COLO668 (cell line): ENCODE results near the gene WDR91.
"Not testable (repeated sequence)": the region's sequence is repeated elsewhere in the genome, so short reads cannot be mapped to it uniquely, and the experiment has no call there.

Experiments used
- DNase-seq: peaks from one replicate; lab custom pipeline; 2025; ENCODE audit not compliant: unreplicated experiment; lab: John Stamatoyannopoulos, UW

Gene WDR91

GRCh38 chr7:135180122-135180521, 31.2 kb downstream of the WDR91 start:
- DNase-seq, result no peak

- no peak for DNase-seq
Observed at GRCh38 chr7:135179321-135179925, 31.9 kb downstream of the WDR91 start.

GRCh38 chr7:135178364-135178763, 33.0 kb downstream of the WDR91 start:
- no peak for DNase-seq

GRCh38 chr7:135177028-135177696, 34.2 kb downstream of the WDR91 start:
- DNase-seq, result no peak

GRCh38 chr7:135175931-135176330, 35.4 kb downstream of the WDR91 start:
- DNase-seq, result no peak

GRCh38 chr7:135174941-135175340, 36.4 kb downstream of the WDR91 start:
- no peak for DNase-seq

DNA sequence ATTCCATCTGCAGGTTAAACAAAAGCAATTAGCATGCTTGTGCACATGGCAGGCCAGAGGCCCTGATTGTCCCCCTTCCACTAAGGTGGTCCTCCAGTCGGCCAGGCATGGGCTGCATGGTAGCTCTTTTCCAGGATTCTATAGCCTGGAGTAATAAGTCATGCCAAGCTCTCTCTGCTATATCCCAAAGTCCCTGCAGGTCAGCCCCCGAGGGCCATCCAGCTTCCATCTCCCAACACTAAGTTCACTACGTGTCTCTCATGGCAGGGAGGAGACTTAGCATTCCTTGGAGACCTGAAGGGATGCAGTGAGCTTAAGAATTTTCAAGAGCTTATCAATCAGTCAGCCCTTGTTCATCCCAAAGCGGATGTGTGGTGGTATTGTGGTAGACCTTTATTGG, 37.4 kb downstream of the WDR91 start:
- not testable (repeated sequence) for DNase-seq

- not testable (repeated sequence) for DNase-seq
Observed at GRCh38 chr7:135171581-135172291, 39.6 kb downstream of the WDR91 start.

DNA sequence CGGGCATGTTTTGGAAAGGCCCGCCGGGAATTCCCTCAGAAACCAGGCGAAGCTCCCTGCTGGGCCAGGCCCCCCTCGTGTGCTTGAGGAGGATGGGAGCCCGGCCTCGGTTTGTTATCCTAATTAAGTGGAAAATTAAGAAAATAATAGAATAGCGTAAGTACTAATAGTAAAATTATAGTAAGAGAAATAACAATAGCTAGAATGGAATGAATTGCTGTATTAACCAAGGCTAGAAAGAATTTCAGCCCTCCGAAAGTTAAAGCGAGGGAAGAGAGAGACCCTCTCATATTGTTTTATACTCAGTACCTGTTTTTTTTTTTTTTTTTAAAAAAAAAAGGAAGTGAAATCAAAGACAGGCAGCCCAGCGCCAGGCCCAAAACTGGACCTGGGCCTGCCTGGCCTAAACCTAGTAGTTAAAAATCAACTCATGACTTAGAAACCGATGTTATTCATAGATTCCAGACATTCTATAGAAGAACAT, 40.3 kb downstream of the WDR91 start:
- DNase-seq, result not testable (repeated sequence)

DNA sequence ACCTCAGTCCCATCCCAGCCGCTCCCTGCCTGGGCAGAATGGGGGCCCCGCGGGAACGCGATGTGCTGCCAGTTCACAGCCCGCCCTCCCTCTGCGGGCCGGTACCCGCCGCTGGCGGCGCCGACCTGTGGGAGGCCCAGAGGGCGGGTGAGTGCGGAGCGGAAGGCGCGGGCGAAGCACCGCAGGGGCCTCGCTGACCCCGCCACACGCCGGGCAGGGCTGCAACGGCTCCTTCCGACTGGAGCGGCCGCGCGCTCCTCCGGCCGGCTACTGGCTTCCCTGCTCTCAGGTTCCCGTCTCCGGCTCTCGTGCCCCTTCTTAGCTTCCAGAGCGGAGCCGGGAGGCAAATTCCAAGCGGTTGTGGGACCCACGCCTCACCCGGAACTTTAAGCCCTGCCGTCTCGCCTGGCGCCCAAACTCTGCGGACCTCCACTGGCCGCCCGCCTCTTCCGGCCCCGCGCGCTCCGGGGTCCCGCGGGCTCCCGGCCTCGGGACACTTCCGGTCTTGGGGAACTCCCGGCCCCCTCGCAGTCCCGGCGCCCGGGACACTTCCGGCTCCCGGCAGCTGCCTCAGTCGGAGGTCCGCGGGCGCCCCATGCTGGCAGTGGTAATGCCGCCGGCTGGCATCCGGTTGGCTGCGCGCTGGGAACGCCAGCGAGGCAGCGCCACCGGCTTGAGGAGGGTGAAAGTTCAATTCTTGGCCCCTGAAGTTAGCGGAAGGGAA, 40.9 kb downstream of the WDR91 start, which contains the start of gene CYREN:
Gene CYREN, minus strand, starts transcription at position 434 of the 724 bp plus-strand sequence. CDS start 1,785 bp downstream, outside the sequence.
- DNase-seq, result peak; percentile 97

DNA sequence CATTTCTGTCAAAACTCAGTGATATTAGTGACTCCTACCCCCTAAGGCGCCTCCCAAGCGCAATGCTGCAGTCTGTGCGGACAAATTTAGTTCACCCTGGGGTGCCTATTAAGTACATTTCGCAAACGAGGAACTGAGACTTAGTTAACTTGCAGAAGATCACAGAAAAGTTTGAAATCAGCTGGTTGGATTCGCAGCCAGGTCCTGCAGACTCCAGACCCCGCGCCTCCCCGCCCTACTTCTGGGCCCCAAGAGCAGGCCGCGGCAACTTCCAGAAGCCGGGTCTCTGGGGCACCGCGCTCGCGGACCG, 41.4 kb downstream of the WDR91 start:
- no peak for DNase-seq

- peak; percentile 36 for DNase-seq
Observed at GRCh38 chr7:135169141-135169963, 42.0 kb downstream of the WDR91 start.

DNA sequence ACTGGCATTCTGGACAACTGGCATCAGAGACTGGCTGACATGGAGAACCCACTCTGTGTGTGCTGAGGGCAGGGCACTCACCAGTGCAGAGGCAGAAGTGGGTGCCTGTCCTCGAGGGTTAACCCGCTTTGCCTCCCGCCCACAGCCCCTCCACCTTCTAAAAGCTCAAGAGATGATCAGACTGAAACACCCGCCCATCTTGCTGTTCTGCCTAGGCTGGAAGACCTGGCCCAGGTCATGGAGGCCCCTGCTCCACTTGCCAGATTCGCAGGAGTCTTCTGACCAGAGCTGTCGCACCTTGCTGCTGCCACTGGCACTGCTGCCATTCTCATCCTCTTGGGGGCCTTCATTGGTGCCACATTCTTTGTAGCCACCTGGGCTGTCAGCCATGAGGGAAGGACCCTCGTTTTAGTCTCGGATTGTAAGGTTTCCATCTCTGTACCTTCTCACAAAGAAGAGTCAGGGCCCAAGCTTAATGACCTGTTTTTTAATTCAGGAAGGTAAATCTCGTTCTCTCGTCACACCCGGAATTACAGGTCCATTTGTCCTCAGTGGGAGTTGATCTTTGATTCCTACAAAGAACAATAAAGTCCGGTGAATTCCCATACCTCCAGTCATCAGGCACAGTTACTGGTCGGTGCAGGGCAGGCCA, 42.7 kb downstream of the WDR91 start:
- no peak for DNase-seq

DNA sequence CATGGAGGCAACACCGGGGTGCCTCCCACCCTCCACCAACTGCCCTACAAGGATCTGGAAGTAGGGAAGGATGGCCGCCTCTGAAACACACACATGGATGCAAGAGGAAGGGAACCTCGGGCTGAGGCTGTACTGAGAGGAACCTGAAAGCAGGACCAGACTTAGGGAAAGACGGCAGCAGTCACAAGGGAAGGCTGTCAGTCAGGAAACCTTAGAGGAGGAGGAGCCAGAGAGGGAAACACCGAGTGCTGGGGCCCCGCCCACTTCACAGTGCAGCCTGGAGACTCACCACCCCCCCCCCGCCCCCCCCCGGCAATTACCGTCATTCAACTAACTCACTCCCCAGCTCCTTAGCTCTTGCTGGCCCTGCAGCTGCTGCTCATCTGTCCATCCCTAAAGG, 43.3 kb downstream of the WDR91 start:
- peak; percentile 7 for DNase-seq

GRCh38 chr7:135167365-135167917, 43.9 kb downstream of the WDR91 start:
- DNase-seq, result no peak

DNA sequence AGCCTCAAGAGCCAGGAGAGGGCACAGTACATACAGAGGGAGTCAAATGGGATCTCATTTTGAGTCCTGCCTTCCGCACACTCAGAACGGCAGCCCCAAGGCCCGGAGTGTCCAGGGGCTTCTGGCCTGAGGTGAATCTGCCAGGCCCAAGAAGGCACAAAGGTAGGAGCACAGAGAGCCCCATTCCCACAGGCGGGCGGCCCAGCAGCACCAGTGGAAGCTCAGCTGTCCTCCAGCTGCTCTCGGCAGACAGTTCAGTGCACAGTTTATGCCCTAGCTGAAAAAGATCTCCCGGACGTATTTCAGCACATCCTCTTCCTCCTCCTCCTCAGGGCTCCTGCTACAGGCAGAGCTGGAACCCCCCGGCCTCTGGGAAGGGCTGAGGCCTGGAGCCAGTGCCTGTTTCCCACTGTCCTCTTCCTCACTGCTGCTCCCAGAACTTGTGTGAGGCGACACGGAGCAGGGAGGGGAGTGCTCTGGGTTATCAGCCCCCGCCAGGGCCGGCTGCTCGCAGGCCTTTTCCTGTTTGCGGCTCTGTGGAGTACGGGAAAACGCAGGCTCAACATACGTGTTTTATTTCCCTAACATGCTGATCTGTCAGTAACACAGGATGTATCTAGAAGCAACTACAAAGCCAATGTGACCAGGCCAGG, 44.9 kb downstream of the WDR91 start:
- no peak for DNase-seq

DNA sequence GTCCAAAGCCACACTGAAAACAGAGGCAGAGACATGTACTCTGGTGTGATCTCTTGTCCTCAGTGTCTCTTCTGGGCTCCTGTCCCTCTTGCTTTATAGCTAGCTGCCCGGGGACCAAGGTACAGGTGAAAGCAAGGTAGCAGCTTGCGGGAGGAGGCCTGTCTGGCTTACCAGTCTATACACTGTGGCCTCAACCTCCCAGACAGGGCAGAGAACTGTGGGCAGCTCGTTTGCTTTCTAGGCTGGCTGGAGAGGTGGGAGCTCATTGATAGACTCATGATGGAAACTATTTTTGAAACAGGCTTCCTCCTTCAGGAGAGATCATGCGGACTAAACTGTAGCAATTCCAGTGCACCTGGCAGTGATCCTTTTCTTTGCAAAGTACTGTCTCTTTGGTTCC, 45.5 kb downstream of the WDR91 start:
- no peak for DNase-seq

GRCh38 chr7:135164357-135165061, 46.8 kb downstream of the WDR91 start:
- DNase-seq, result no peak
